OCI-LY7 (cell line): ENCODE measurements around the gene NOL6. TPM values are rescaled to one million over a fixed set of nuclear protein-coding genes. Genes with fewer than 3 reads are reported as not detected.

ENCODE experiments used
- BruUV-seq: library from RNA; stranded (reverse); fragments of 400-500 nt; replicated peaks from 2 replicates; lab custom pipeline; 2021; lab: Mats Ljungman, UMichigan
- CTCF ChIA-PET: fragments of 300-600 bp; sonication (Branson Sonifier 250); formaldehyde crosslinking; loops from one replicate; lab custom pipeline; 2022; ENCODE audit warnings: antibody characterized with exemption; ENCODE audit not compliant: unreplicated experiment; lab: Charles Lee
- POLR2A ChIA-PET: fragments of 300-600 bp; sonication (Branson Sonifier 250); formaldehyde crosslinking; loops from one replicate; lab custom pipeline; 2022; ENCODE audit warnings: antibody characterized with exemption; lab: Charles Lee
- DNase-seq: peaks from one replicate; pipeline ENCODE4 v3.0.0-alpha.2; 2015; ENCODE audit warnings: low spot score
- H2AFZ ChIP-seq: fragments of 200-600 bp; sonication (generic), shearing (Covaris generic); 2 replicates; pipeline ENCODE4 v1.6.1; 2014; ENCODE audit warnings: mild to moderate bottlenecking, antibody characterized with exemption, low read length, moderate library complexity
- H3K27ac ChIP-seq: fragments of 200-600 bp; sonication (generic); 2 replicates; pipeline ENCODE4 v1.5.1; 2014; ENCODE audit warnings: mixed run types, low read depth, mild to moderate bottlenecking, moderate library complexity, low read length, inconsistent platforms; ENCODE audit not compliant: poor library complexity, severe bottlenecking
- H3K36me3 ChIP-seq: fragments of 200-600 bp; sonication (generic); 2 replicates; pipeline ENCODE4 v1.6.1; 2014; ENCODE audit warnings: mild to moderate bottlenecking, antibody characterized with exemption, low read length, moderate library complexity, mixed read lengths; ENCODE audit not compliant: insufficient read depth
- H3K4me1 ChIP-seq: fragments of 200-600 bp; sonication (generic); 2 replicates; pipeline ENCODE4 v1.5.1; 2014; ENCODE audit warnings: mild to moderate bottlenecking, low read length; ENCODE audit not compliant: insufficient read depth, poor library complexity, severe bottlenecking
- H3K4me2 ChIP-seq: fragments of 200-600 bp; sonication (generic); 2 replicates; pipeline ENCODE4 v1.6.1; 2014; ENCODE audit warnings: mild to moderate bottlenecking, low read length
- H3K4me3 ChIP-seq: fragments of 200-600 bp; sonication (generic); 2 replicates; pipeline ENCODE4 v1.5.1; 2014; ENCODE audit warnings: mild to moderate bottlenecking, low read depth, low read length; ENCODE audit not compliant: poor library complexity, severe bottlenecking
- H3K79me2 ChIP-seq: fragments of 200-600 bp; sonication (generic); 2 replicates; pipeline ENCODE4 v1.6.1; 2016; ENCODE audit warnings: low read depth, mild to moderate bottlenecking, low read length, moderate library complexity, mixed read lengths; ENCODE audit not compliant: insufficient read depth
- H3K9me2 ChIP-seq: fragments of 200-600 bp; sonication (generic); 2 replicates; pipeline ENCODE4 v1.6.1; 2016; ENCODE audit warnings: mild to moderate bottlenecking, low read length, mixed read lengths; ENCODE audit not compliant: insufficient read depth
- H3K9me3 ChIP-seq: fragments of 200-600 bp; sonication (generic); 2 replicates; pipeline ENCODE4 v1.6.1; 2014; ENCODE audit warnings: mild to moderate bottlenecking, mixed run types, low read length, mixed read lengths
- H4K20me1 ChIP-seq: fragments of 200-600 bp; sonication (generic); 2 replicates; pipeline ENCODE4 v1.6.1; 2014; ENCODE audit warnings: mild to moderate bottlenecking, antibody characterized with exemption, low read length, moderate library complexity, mixed read lengths; ENCODE audit not compliant: insufficient read depth
- CTCF ChIP-seq: fragments of 200-600 bp; sonication (generic); conservative IDR thresholded peaks from 2 replicates; pipeline ENCODE4 v1.5.1; 2014; ENCODE audit warnings: mild to moderate bottlenecking, antibody characterized with exemption, low read length, moderate library complexity, mixed read lengths
- EZH2phosphoT487 ChIP-seq: fragments of 200-600 bp; sonication (generic); IDR thresholded peaks from 2 replicates; pipeline ENCODE4 v1.6.1; 2018; ENCODE audit warnings: low read depth, borderline replicate concordance, mild to moderate bottlenecking, mixed run types, antibody characterized with exemption, low read length, moderate library complexity, mixed read lengths
- intact Hi-C: fragments of 100-400 bp; cut with micrococcal nuclease; formaldehyde crosslinking; loops from one replicate; pipeline ENCODE4 v1.10.0; 2022; ENCODE audit not compliant: unreplicated experiment
- total RNA-seq, 2 experiments: library from RNA; depleted of rRNA in 1 of 2; stranded (reverse); fragments of >200 nt in 1 of 2; shearing (Covaris generic) in 1 of 2; gene quantifications; 2 replicates each; pipeline ENCODE4 v1.2.3, GENCODE V29; 2014 to 2022

Gene NOL6
- total RNA-seq, 2 experiments from 2014 or later: 28.8 to 30.9 TPM

GRCh38 chr9:33437205-33437604 lies 36.5 kb downstream of the NOL6 start:
- H3K4me1 ChIP-seq: peaks cover 4% of the 10 kb centered on the region
- H4K20me1 ChIP-seq: no peaks in the 10 kb centered on the region
- H3K36me3 ChIP-seq: no peaks in the 10 kb centered on the region
- no peaks in the 10 kb centered on the region for H3K79me2 ChIP-seq
- H3K9me2 ChIP-seq: no peaks in the 10 kb centered on the region
- intact Hi-C loops: no loop called here
- no peak overlapping the region for H3K27ac ChIP-seq
- no TSS peak for BruUV-seq
- no peak overlapping the region for H2AFZ ChIP-seq
- no peak overlapping the region for H3K4me3 ChIP-seq
- DNase-seq: no peak
- ChIA-PET CTCF (interaction anchor here (0.6 to 1.9 kb wide), 5 partner anchors 9 to 30 kb away, joined by 3 to 6 read pairs (median 3); no protein-coding TSS in a partner anchor), POLR2A (interaction anchor here (1.1 to 1.8 kb wide), 2 partner anchors 10 to 17 kb away, joined by 5 to 9 read pairs; partner anchors contain the start of gene AQP3)
- no peak for TF ChIP-seq CTCF
- no peak for TF ChIP-seq EZH2phosphoT487
- H3K4me2 ChIP-seq: no peak overlapping the region
- no peaks in the 10 kb centered on the region for H3K9me3 ChIP-seq

GRCh38 chr9:33436445-33436844 lies 37.3 kb downstream of the NOL6 start:
- no TSS peak for BruUV-seq
- H3K36me3 ChIP-seq: no peaks in the 10 kb centered on the region
- H3K4me1 ChIP-seq: peaks cover 4% of the 10 kb centered on the region
- no peaks in the 10 kb centered on the region for H3K9me3 ChIP-seq
- H3K9me2 ChIP-seq: no peaks in the 10 kb centered on the region
- no peaks in the 10 kb centered on the region for H4K20me1 ChIP-seq
- TF ChIP-seq EZH2phosphoT487 (no peak), CTCF (no peak)
- H3K79me2 ChIP-seq: no peaks in the 10 kb centered on the region
- no peak for DNase-seq
- H3K27ac ChIP-seq: no peak overlapping the region
- intact Hi-C loops: no loop called here
- ChIA-PET CTCF (no interaction called here), POLR2A (no interaction called here)
- H3K4me2 ChIP-seq: no peak overlapping the region
- H3K4me3 ChIP-seq: no peak overlapping the region
- H2AFZ ChIP-seq: no peak overlapping the region

GRCh38 chr9:33435821-33436277 lies 37.9 kb downstream of the NOL6 start:
- Histone ChIP-seq H3K4me3 (no peak overlapping the region), H3K9me2 (no peaks in the 10 kb centered on the region), H3K79me2 (no peaks in the 10 kb centered on the region), H4K20me1 (no peaks in the 10 kb centered on the region), H3K4me1 (peaks cover 4% of the 10 kb centered on the region), H2AFZ (no peak overlapping the region), H3K36me3 (no peaks in the 10 kb centered on the region), H3K9me3 (no peaks in the 10 kb centered on the region), H3K4me2 (no peak overlapping the region), H3K27ac (no peak overlapping the region)
- no peak for DNase-seq
- no peak for TF ChIP-seq CTCF
- no TSS peak for BruUV-seq
- intact Hi-C loops: no loop called here
- CTCF ChIA-PET: interaction anchor here (1.5 kb wide), 1 partner anchor 17 kb away, joined by 4 read pairs; no protein-coding TSS in a partner anchor
- POLR2A ChIA-PET: interaction anchor here (1.1 kb wide), 1 partner anchor 25 kb away, joined by 3 read pairs; no protein-coding TSS in a partner anchor
